HG02885 (cell line): Measurements from ENCODE around the gene MYO1C.
"Not testable (repeated sequence)": the region's sequence is repeated elsewhere in the genome, so short reads cannot be mapped to it uniquely, and the experiment has no call there.

ENCODE experiments used
- ATAC-seq: cut with Tn5 transposase; IDR thresholded peaks from one replicate; pipeline ENCODE4 v1.9.1; 2021; ENCODE audit warnings: mild to moderate bottlenecking; ENCODE audit not compliant: unreplicated experiment, poor library complexity

The MYO1C gene, protein sequence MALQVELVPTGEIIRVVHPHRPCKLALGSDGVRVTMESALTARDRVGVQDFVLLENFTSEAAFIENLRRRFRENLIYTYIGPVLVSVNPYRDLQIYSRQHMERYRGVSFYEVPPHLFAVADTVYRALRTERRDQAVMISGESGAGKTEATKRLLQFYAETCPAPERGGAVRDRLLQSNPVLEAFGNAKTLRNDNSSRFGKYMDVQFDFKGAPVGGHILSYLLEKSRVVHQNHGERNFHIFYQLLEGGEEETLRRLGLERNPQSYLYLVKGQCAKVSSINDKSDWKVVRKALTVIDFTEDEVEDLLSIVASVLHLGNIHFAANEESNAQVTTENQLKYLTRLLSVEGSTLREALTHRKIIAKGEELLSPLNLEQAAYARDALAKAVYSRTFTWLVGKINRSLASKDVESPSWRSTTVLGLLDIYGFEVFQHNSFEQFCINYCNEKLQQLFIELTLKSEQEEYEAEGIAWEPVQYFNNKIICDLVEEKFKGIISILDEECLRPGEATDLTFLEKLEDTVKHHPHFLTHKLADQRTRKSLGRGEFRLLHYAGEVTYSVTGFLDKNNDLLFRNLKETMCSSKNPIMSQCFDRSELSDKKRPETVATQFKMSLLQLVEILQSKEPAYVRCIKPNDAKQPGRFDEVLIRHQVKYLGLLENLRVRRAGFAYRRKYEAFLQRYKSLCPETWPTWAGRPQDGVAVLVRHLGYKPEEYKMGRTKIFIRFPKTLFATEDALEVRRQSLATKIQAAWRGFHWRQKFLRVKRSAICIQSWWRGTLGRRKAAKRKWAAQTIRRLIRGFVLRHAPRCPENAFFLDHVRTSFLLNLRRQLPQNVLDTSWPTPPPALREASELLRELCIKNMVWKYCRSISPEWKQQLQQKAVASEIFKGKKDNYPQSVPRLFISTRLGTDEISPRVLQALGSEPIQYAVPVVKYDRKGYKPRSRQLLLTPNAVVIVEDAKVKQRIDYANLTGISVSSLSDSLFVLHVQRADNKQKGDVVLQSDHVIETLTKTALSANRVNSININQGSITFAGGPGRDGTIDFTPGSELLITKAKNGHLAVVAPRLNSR

DNA sequence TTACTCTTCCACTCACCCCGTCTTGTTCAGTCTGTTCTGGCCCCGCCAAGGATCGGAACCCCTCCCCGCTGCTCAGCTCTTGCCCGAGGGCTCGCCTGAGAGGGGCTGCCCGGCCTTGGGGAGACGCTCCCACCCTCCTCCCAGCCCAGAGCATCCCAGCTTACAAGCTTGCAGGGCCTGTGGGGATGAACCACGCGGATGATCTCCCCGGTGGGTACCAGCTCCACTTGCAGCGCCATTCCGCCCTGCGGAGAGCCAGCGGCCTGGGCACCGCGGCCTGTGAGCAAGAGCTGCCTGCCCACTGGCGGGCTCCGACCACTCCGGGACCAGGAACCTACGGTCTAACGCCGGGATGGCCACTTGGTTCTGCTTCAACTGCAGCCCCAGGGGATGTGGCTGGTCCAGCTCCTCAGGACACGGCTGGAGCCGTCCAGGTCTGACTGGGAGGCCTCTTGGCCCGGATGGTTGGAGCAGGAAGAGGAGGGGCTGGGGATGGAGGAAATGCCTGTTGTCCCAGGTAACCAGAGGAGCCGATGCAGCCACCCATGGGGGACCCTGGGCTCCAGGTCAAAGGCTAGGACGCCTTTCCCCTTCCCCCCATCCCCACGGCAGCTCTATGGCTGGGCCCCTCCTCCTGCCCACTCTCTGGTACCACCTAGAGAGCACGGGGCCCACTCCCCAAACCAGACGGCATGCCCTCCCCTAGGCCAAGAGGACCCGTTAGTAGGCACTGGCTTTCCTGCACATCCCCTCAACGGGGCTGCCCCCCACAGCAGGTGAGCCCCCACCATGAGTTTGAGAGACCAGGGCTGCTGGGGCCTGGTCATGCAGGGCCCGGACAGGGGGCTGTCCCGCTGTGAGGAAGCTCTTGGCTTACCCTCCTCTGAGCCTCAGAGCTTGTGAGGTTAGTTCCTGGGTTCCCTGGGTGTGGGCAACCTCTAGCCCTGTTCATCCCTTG, at the start of gene MYO1C:
Gene MYO1C (minus strand): TSS at position 438 of the 958 bp plus-strand sequence. CDS start 199 bp downstream, at position 239.
- ATAC-seq, result no peak

- ATAC-seq, result no peak
These were observed 49.0 kb upstream of the MYO1C start for GRCh38 chr17:1541367-1541904.

DNA sequence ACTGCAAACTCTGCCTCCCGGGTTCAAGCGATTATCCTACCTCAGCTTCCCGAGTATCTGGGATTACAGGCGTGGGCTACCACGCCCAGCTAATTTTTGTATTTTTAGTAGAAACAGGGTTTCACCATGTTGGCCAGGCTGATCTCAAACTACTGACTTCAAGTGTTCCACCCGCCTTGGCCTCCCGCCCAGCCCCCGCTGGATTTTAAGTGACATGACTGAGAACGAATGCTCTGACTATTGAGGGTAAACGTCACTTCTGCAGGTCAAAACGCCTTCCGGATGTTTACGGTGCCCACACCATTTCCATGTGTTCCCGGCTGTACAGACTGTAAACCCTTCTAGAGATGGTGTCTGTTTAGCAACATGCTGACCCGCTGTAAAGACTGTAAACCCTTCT, 47.3 kb upstream of the MYO1C start:
- ATAC-seq, result no peak

DNA sequence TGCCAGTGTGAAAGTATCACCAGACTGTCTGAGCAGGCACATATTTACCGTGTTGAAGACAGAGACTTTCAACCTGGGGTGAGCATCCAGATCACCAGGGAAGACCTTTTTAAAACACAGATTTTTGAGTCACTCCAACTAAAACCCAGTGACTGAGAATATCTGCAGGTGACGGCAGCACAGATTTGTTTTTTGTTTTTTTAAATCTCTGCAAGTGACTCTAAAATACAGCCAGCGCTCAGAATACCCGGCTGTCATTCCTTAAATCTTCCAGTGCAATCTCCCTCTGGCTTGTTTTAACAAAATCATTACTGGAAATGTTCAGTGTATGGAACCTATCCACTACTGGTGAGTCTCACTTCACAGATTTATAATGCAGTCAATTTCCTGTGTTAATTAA, 43.3 kb upstream of the MYO1C start:
- no peak for ATAC-seq

DNA sequence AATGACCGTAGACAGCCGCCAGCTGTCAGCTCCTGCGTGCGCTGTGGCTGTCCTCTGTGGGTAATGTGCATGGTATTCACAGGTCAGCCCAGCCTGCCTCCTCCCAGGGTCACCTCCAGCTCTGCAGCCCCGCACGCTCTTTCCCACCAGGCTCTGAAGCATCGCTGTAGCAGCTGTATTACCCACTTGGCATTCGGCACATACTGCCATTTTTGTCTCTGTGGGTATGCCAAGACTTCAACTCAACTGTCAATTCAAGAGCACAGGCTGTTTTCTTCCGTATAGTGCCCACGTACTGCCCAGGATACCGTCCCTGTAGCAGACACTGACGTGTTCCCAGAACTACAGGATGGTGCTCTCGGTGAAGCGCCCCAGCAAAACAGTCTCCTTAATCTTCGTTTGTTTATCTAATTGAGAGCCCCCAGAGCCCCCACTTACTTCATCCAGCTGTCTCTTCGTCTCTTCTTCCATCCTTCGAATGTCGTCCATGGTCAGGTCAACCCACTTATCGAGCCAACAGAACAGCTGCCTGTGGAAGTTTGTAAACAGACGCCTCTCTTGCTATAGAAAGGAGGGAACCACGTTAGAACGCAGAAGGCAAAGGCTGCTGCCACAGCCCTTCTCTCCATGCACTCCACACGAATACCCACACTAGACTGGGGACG, 41.3 kb upstream of the MYO1C start:
- ATAC-seq, result no peak

GRCh38 chr17:1532836-1533602, 40.5 kb upstream of the MYO1C start:
- ATAC-seq, result no peak

GRCh38 chr17:1529863-1530262, 37.4 kb upstream of the MYO1C start:
- ATAC-seq, result no peak

- ATAC-seq, result not testable (repeated sequence)
These were observed 34.4 kb upstream of the MYO1C start for GRCh38 chr17:1526876-1527275.

GRCh38 chr17:1522626-1523025, 30.1 kb upstream of the MYO1C start:
- ATAC-seq, result no peak

GRCh38 chr17:1521086-1521640, 28.7 kb upstream of the MYO1C start:
- no peak for ATAC-seq

DNA sequence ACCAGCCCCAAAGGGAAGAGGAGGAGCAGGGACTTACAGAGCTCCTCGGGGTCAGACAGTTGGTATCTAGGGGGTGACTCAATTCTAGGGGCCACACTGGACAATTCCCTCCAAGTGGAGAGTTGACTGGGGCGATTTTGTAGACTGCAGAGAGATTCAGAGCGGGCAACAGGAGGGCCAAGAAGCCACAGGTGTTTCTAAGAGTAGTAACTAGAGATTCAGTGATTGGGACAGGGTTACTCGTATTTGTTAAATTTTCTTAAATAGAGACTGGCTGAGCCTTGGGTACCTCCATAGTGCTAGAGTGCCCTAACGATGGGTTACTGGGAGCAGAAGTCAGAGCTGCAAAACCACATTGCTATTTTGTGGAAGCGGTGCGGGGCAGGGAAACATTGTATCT, 27.2 kb upstream of the MYO1C start:
- ATAC-seq, result no peak

- ATAC-seq, result no peak
These were observed 25.9 kb upstream of the MYO1C start for GRCh38 chr17:1518410-1518809.

DNA sequence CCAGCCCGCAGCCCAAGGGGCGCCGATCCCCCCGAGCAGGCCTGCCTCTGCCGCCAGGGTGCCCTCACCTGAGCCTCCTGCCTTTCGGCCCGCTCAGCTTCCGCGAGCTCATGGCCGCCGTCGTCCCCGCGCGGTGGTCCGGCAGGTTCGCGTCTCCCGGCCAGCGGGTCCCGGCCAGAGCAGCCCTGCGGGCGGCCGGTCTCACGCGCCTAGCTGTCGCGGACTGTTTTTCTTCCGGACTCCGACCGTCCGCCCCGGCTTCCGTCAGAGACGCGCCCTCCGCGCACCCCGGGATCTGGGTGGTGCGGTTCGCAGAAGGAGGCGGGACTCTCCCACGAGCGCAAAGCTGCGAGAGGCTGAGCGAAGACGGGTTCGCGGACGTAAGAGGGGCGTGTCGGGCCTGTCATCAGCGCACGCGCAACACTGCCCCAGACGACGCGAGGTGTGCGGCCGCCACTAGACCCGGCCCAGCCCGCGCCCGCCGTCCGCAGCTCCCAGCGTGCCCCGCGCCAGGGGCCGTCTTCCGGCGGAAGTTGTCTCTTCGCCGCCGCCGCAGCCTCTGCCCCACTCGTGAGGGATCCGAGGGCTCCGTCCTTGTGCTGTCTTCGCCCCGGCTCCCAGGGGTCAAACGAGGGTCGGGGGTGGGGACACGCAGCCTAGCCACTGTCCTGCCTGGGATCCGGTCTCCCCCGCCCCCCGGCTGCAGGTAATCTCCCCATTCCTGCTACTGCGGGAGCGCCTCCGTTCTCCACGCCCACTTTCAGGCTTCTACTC, 24.1 kb upstream of the MYO1C start, which contains the start of gene INPP5K:
Gene INPP5K (minus strand): TSS at position 225 of the 774 bp plus-strand sequence. CDS start 113 bp downstream, at position 112.
- peak; percentile 95 for ATAC-seq

DNA sequence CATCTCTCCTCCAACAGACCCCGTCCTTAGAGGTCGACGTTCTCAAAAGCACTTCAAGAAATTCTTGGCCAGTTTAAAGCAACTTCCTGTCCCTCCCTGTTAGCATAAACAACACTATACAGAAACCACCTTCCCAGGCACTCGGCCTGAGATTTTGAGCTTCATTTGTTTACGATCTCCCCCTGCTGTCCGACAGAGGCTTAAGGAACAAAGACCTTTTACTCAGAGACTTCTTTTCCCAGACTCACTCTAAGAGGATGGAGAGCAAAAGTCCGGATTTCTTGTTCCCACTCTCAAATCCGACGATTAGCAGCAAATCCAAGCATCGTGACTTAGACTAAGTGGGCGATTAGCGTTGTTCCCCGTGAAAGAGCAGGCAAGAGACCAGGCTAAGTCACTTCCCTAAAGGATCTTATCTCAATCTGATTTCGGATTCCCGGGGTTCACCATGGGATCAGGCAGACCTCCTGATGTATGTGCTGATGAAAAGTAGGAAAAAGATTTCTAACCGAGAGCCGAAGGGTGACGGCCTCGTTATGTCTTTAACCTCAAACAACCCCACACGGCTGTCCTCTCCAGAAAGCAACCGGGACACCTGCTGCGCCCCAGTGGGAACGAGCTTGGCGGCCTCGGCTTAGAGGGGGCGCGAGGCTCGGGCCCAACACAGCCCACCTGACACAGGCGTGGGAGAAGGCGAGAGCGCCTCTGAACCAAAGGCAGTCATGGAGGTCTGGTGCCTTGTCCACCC, 23.3 kb upstream of the MYO1C start:
- no peak for ATAC-seq

DNA sequence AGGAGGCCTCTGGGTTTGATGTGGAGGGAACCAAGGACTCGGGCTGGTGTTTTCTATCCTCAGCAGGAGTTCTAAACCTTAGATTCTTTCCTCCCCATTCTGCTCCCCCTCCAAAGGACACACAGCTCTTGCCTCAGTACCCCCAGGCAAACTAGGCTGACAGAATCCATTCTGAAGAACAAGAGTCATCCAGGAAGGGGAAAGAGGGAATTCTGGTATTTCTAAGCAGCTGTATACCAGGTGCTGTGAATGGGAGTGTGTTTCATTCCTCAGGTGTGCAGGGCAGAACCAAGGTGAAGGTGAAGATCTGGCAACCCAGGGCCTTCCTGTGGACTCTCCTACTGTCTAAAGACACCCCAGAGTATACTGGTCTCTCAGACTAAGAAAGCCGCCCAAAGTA, 19.9 kb upstream of the MYO1C start:
- ATAC-seq, result no peak

- no peak for ATAC-seq
These were observed 19.4 kb upstream of the MYO1C start for GRCh38 chr17:1511756-1512321.
